Heart left ventricle (tissue), 13 donors: ENCODE measurements around the gene LENG9.

Experiments used
- POLR2A ChIP-seq, 2 donors: fragments of 450-650 bp; IDR thresholded peaks; one replicate each; pipeline ENCODE4 v1.6.1; 2017; ENCODE audit warnings: antibody characterized with exemption in 2 of 2, mild to moderate bottlenecking in 2 of 2, moderate library complexity in 2 of 2
- TF ChIP-seq, protein P1 (sequence below), 12 donors: fragments of 200-600 bp; sonication (generic) in 4 of 12; IDR thresholded peaks; one replicate each; pipeline versions ENCODE4 v1.5.0 to v1.8.0; 2018 to 2022; ENCODE audit warnings: antibody characterized with exemption in 12 of 12, mild to moderate bottlenecking in 5 of 12
- donor health status: ischemic (EF 13 %, LVEDD 7.1; RV severe dilation, severe dysfunction).
- donor health status: DM: no; HTN: yes; CAD: no.
- donor health status: DM: no; HTN: no; CAD: no.
- donor health status: ischemic (EF 25% LVEDD 6.9; RV normal size, moderate dysfunction).
- donor health status: ischemic (EF 25% LVEDD 5.7; RV mildly dilated, moderate dysfunction).
- donor health status: ischemic (EF 35%, LVEDD 5.7; RV mildly dilated, moderate dysfunction).
- donor health status: nonischemic (EF 11% LVEDD 7.7; RV severe dilation, severe dysfunction).
- donor health status: DM: yes; HTN: yes; CAD: no.
- donor health status: PGD.
- donor health status: ischemic (EF 29% LVEDD 5.4; RV normal size, mild dysfunction).
- donor health status: nonischemic (EF 23%, LVEDD 6.1; RV moderate dilation, normal function).

- TF ChIP-seq, protein P1, sequence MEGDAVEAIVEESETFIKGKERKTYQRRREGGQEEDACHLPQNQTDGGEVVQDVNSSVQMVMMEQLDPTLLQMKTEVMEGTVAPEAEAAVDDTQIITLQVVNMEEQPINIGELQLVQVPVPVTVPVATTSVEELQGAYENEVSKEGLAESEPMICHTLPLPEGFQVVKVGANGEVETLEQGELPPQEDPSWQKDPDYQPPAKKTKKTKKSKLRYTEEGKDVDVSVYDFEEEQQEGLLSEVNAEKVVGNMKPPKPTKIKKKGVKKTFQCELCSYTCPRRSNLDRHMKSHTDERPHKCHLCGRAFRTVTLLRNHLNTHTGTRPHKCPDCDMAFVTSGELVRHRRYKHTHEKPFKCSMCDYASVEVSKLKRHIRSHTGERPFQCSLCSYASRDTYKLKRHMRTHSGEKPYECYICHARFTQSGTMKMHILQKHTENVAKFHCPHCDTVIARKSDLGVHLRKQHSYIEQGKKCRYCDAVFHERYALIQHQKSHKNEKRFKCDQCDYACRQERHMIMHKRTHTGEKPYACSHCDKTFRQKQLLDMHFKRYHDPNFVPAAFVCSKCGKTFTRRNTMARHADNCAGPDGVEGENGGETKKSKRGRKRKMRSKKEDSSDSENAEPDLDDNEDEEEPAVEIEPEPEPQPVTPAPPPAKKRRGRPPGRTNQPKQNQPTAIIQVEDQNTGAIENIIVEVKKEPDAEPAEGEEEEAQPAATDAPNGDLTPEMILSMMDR (IDR thresholded peaks at IDR 0.05) = no peak
- TF ChIP-seq POLR2A (IDR thresholded peaks at IDR 0.05) = no peak
These were observed 41.4 kb downstream of the LENG9 start for GRCh38 chr19:54422136-54422535.
